Esophagus muscularis mucosa (tissue), 4 donors: ENCODE results near the gene FMN1. TPM values are rescaled to one million over a fixed set of nuclear protein-coding genes. Genes with fewer than 3 reads are reported as not detected.

ENCODE experiments used
- DNase-seq: peaks from one replicate; pipeline ENCODE4 v3.0.0-alpha.2; 2017; ENCODE audit errors: extremely low spot score
- H3K27ac ChIP-seq, 4 donors: fragments of 200-600 bp; sonication (generic); replicated peaks in 1 of 4; 1 replicate in 3 of 4; 2 replicates in 1 of 4; pipeline ENCODE4 v1.5.1; 2016 to 2019; ENCODE audit warnings: mild to moderate bottlenecking in 1 of 4
- H3K27me3 ChIP-seq, 4 donors: fragments of 200-600 bp; sonication (generic); one replicate each; pipeline versions ENCODE4 v1.5.1 to v1.6.0; 2016 to 2019
- H3K36me3 ChIP-seq, 4 donors: fragments of 200-600 bp; sonication (generic); one replicate each; pipeline ENCODE4 v1.5.1; 2016 to 2019
- H3K4me1 ChIP-seq, 4 donors: fragments of 200-600 bp; sonication (generic); one replicate each; pipeline ENCODE4 v1.5.1; 2016 to 2019
- H3K4me3 ChIP-seq, 4 donors: fragments of 200-600 bp; sonication (generic); 1 replicate in 2 of 4; 2 replicates in 2 of 4; pipeline ENCODE4 v1.5.1; 2016 to 2019; ENCODE audit warnings: mild to moderate bottlenecking in 4 of 4, moderate library complexity in 1 of 4
- H3K9me3 ChIP-seq, 4 donors: fragments of 200-600 bp; sonication (generic); 1 replicate in 3 of 4; 2 replicates in 1 of 4; pipeline ENCODE4 v1.5.1; 2016 to 2019
- EP300 ChIP-seq: sonication (generic); formaldehyde crosslinking; IDR thresholded peaks from one replicate; pipeline ENCODE4 v1.6.1; 2017; ENCODE audit warnings: antibody characterized with exemption
- POLR2A ChIP-seq: fragments of 450-650 bp; IDR thresholded peaks from one replicate; pipeline ENCODE4 v1.6.1; 2017; ENCODE audit warnings: antibody characterized with exemption, moderate library complexity, mild to moderate bottlenecking, low read depth
- POLR2AphosphoS5 ChIP-seq, 2 donors: sonication (generic); formaldehyde crosslinking; IDR thresholded peaks; one replicate each; pipeline ENCODE4 v1.6.1; 2017; ENCODE audit warnings: antibody characterized with exemption in 2 of 2
- WGBS: methylation state at CpG from one replicate; pipeline ENCODE4 v1.1.5; 2018; 5-methylcytosine and 5-hydroxymethylcytosine counted together
- intact Hi-C: fragments of 100-400 bp; cut with DNase I; formaldehyde crosslinking; loops from one replicate; pipeline ENCODE4 v1.15.1; 2023
- total RNA-seq, 4 donors: library from RNA; depleted of rRNA; stranded (reverse); fragments of >200 nt; gene quantifications; one replicate each; pipeline versions ENCODE4 v1.1.0 to v1.2.1, GENCODE V29; 2016
- TF ChIP-seq, protein P1 (sequence below), 3 experiments: fragments of 200-600 bp in 2 of 3; fragments of 450-650 bp in 1 of 3; sonication (generic) in 2 of 3; IDR thresholded peaks; one replicate each; pipeline ENCODE4 v1.5.1; 2017 to 2019; ENCODE audit warnings: antibody characterized with exemption in 3 of 3, mild to moderate bottlenecking in 2 of 3, moderate library complexity in 1 of 3

FMN1 gene
- total RNA-seq, 4 donors from 2014 or later: 4.8 to 12.5 (median 8.6) TPM

DNA sequence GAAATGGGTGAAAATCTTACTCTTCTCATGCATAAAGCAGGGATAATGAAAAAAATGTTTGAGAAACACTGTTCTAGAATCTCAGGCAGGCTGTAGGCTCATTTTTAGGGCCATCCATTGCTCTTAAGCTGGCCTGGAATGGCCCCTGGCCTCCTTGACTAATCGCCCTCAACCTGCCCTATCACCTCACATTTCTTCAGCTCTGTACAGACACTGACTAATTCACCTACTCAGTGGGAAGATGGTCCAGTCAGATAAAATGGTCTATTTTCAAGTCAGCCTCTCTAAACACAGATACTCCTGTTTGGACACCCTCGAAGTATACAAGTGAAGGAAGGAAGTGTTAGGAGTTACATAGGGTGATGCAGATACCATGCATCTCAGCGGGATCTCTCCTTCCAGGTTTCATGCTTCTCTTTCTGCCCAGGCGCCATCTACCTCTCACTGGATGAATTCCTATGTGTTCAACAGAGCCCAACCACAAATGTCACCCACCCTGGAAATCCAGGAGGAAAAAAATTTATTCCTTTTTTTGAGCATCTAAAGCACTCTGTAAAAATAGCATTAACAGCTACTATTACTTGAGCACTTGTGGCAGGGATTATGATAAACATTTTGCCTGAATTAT, 12.1 kb downstream of the FMN1 start:
- TF ChIP-seq POLR2AphosphoS5 (IDR thresholded peaks at IDR 0.05): no peak
- no peak for TF ChIP-seq POLR2A
- TF ChIP-seq, protein P1, sequence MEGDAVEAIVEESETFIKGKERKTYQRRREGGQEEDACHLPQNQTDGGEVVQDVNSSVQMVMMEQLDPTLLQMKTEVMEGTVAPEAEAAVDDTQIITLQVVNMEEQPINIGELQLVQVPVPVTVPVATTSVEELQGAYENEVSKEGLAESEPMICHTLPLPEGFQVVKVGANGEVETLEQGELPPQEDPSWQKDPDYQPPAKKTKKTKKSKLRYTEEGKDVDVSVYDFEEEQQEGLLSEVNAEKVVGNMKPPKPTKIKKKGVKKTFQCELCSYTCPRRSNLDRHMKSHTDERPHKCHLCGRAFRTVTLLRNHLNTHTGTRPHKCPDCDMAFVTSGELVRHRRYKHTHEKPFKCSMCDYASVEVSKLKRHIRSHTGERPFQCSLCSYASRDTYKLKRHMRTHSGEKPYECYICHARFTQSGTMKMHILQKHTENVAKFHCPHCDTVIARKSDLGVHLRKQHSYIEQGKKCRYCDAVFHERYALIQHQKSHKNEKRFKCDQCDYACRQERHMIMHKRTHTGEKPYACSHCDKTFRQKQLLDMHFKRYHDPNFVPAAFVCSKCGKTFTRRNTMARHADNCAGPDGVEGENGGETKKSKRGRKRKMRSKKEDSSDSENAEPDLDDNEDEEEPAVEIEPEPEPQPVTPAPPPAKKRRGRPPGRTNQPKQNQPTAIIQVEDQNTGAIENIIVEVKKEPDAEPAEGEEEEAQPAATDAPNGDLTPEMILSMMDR (IDR thresholded peaks at IDR 0.05): no peak
- no peak for TF ChIP-seq EP300
- no peak overlapping the region for H3K4me3 ChIP-seq
- H3K4me1 ChIP-seq: no peaks in the 10 kb centered on the region
- intact Hi-C loops: no loop called here
- H3K27ac ChIP-seq: no peak overlapping the region
- H3K9me3 ChIP-seq: no peaks in the 10 kb centered on the region
- DNase-seq: no peak
- no peaks in the 10 kb centered on the region for H3K36me3 ChIP-seq
- H3K27me3 ChIP-seq: no peaks in the 10 kb centered on the region
- 63% methylated on average over 4 of the region's 4 CpGs for WGBS

- intact Hi-C loops: no loop called here
- DNase-seq: no peak
- no peak for TF ChIP-seq POLR2AphosphoS5 (IDR thresholded peaks at IDR 0.05)
- TF ChIP-seq, protein P1 (IDR thresholded peaks at IDR 0.05): no peak
- no peak for TF ChIP-seq POLR2A
- TF ChIP-seq EP300: no peak
- no peaks in the 10 kb centered on the region for H3K4me1 ChIP-seq
- WGBS: 93% methylated on average over 5 of the region's 5 CpGs
- H3K4me3 ChIP-seq: no peak overlapping the region
- no peak overlapping the region for H3K27ac ChIP-seq
- no peaks in the 10 kb centered on the region for H3K36me3 ChIP-seq
- H3K9me3 ChIP-seq: no peaks in the 10 kb centered on the region
- H3K27me3 ChIP-seq: no peaks in the 10 kb centered on the region
Observed at GRCh38 chr15:33179874-33180273, 14.6 kb downstream of the FMN1 start.

DNA sequence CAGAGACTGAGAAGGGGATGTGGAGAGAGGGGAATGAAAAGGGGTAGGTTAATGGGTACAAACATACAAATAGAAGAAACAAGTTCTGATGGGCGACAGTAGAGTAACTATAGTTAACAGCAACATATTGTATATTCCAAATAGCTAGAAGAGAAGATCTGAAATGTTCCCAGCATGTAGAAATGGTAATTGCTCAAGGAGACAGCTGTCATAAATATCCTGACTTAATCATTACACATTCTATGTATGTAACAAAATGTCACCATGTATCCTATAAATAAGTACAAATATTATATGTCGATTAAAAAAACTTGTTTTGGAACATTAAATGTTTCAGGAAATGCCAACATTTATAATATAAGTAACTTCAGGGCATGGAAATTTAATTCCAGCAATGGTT, 23.3 kb downstream of the FMN1 start:
- TF ChIP-seq POLR2AphosphoS5 (IDR thresholded peaks at IDR 0.05) (no peak), POLR2A (no peak), EP300 (no peak)
- TF ChIP-seq, protein P1 (IDR thresholded peaks at IDR 0.05): no peak
- Histone ChIP-seq H3K4me1 (no peaks in the 10 kb centered on the region), H3K9me3 (no peaks in the 10 kb centered on the region), H3K27me3 (no peaks in the 10 kb centered on the region), H3K36me3 (no peaks in the 10 kb centered on the region), H3K27ac (no peak overlapping the region), H3K4me3 (no peak overlapping the region)
- WGBS: 75% methylated on average over 2 of the region's 2 CpGs
- no peak for DNase-seq
- intact Hi-C loops: no loop called here

DNA sequence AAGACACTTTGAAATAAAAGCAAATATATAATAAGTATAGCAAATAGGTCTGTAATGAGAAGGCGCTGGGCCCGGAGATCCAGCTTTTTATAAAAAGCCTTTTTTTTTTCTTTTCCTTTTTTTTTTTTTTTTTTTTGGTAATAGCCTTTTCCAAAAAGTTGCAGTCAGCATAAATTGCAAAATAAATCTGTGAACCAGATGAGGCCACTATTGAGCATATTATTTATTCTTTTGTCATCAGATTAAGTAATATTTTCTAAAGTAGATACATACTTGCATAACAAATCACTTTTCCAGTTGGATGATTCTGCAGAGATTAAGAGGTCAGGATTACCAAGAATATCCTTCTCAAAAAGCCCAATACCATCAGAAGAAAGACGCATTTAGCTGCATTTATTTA, 24.9 kb downstream of the FMN1 start:
- TF ChIP-seq EP300: no peak
- TF ChIP-seq, protein P1 (IDR thresholded peaks at IDR 0.05): no peak
- no peak for TF ChIP-seq POLR2AphosphoS5 (IDR thresholded peaks at IDR 0.05)
- TF ChIP-seq POLR2A: no peak
- Histone ChIP-seq H3K27me3 (no peaks in the 10 kb centered on the region), H3K36me3 (no peaks in the 10 kb centered on the region), H3K27ac (no peak overlapping the region), H3K4me1 (no peaks in the 10 kb centered on the region), H3K9me3 (no peaks in the 10 kb centered on the region), H3K4me3 (no peak overlapping the region)
- DNase-seq: no peak
- WGBS: 87% methylated on average over 3 of the region's 3 CpGs
- intact Hi-C loops: no loop called here

GRCh38 chr15:33168444-33168843, 26.1 kb downstream of the FMN1 start:
- no peaks in the 10 kb centered on the region for H3K4me1 ChIP-seq
- intact Hi-C loops: no loop called here
- WGBS: 89% methylated on average over 2 of the region's 2 CpGs
- H3K27me3 ChIP-seq: no peaks in the 10 kb centered on the region
- no peak for DNase-seq
- H3K9me3 ChIP-seq: no peaks in the 10 kb centered on the region
- TF ChIP-seq, protein P1 (IDR thresholded peaks at IDR 0.05): no peak
- no peak overlapping the region for H3K27ac ChIP-seq
- H3K4me3 ChIP-seq: no peak overlapping the region
- H3K36me3 ChIP-seq: no peaks in the 10 kb centered on the region
